Kidney epithelial cell (primary cell): Measurements from ENCODE around the gene CDKN2AIP. TPM values are rescaled to one million over a fixed set of nuclear protein-coding genes. Genes with fewer than 3 reads are reported as not detected.

Experiments used
- DNase-seq: peaks from one replicate; pipeline ENCODE4 v3.0.0-alpha.2; 2010; ENCODE audit warnings: low read depth
- H3K27me3 ChIP-seq: 2 replicates; pipeline ENCODE4 v1.6.0; 2011; ENCODE audit warnings: low read length; ENCODE audit not compliant: control insufficient read depth, insufficient read depth
- H3K36me3 ChIP-seq: 2 replicates; pipeline ENCODE4 v1.5.1; 2011; ENCODE audit warnings: low read length; ENCODE audit not compliant: control insufficient read depth, insufficient read depth
- H3K4me3 ChIP-seq: 2 replicates; pipeline ENCODE4 v1.5.1; 2011; ENCODE audit warnings: low read depth, mild to moderate bottlenecking, control low read depth, low read length
- CTCF ChIP-seq: IDR thresholded peaks from 2 replicates; pipeline ENCODE4 v1.5.1; 2011; ENCODE audit warnings: mild to moderate bottlenecking, moderate library complexity, low read length, control low read depth, inconsistent platforms; ENCODE audit not compliant: insufficient read depth, poor library complexity, severe bottlenecking
- total RNA-seq: library from RNA; depleted of rRNA; stranded (reverse); fragments of >200 nt; gene quantifications from 2 replicates; pipeline ENCODE4 v1.2.3, GENCODE V29; 2015

CDKN2AIP gene
- total RNA-seq, 1 donor from 2014 or later: 28.5 TPM

DNA sequence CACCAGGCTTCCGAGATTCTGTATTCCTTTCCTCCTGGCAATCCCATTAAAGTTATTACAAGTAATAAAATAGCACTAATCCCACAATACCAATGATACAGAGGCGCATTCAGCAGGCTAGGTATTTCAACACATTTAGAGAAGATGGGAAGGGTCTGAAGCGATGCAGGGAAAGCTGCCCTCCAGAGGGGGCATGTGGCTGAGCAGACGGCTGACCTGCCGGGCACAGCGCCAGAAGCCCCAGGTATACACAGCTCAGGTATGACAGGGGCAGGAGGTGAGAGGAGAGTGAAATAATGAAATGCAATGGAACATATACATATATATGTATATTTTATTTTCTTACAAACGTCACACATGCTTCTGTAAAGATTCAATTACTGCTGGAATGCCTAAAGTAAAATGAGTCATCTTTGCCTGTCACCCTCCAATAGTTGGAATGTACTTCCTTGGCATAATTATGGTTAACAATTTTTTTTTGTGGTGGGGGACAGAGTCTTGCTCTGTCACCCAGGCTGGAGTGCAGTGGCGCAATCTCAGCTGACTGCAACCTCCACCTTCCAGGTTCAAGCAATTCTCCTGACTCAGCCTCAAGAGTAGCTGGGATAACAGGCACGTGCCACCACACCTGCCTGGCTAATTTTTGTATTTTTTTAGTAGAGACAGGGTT is 21.3 kb upstream of the CDKN2AIP start:
- DNase-seq: peak; percentile 91
- Histone ChIP-seq H3K27me3 (no peaks in the 10 kb centered on the region), H3K4me3 (no peak overlapping the region), H3K36me3 (no peaks in the 10 kb centered on the region)
- no peak for TF ChIP-seq CTCF

DNA sequence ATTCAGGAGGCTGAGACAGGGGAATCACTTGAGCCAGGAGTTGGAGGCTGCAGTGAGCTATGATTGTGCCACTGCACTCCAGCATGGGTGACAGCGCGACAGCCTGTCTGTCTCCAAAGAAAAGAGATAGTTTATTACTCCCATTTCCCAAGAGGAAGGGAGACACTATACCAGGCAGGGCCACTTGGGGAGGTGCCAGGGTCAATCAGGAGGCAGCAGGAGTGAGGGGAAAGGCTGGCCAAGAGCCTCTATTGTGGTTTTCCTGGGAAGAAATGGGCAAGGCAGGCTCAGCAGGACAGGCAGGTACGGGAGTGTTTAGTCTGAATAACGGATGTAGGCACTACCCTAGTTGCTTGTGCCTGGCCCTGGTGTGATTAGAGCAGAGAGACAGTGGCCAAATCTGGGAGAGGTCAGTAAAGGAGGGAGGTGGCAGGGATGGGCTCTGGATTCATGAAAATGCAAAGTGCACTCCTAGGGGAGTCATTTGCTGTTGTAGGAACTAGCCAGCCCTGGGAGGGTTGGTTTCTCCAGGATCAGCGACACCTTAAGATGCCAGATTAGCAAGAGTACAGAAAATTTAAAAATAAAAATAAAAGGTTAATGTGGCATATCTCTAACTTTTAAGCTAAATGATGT is 20.2 kb upstream of the CDKN2AIP start:
- H3K36me3 ChIP-seq: no peaks in the 10 kb centered on the region
- DNase-seq: no peak
- no peaks in the 10 kb centered on the region for H3K27me3 ChIP-seq
- no peak for TF ChIP-seq CTCF
- H3K4me3 ChIP-seq: no peak overlapping the region

DNA sequence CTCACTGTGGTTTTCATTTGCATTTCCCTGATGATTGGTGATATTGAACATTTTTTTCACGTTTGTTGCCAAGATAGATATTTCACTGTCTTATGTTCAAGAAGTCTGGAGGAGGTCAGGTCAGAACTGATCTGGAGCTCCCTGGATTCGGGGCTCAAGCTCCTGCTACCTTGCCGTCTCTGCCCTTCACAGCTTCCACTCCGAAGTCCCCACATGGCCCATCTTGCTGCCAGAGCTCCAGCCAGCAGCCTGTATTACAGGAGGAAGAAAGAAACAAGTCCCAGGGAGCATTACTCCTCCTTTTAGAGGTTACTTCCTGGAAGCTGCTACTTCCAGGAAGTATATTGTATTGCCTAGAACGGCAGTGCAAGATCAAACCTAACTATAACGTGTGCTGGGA is 17.9 kb upstream of the CDKN2AIP start:
- no peak for DNase-seq
- no peak overlapping the region for H3K4me3 ChIP-seq
- no peaks in the 10 kb centered on the region for H3K27me3 ChIP-seq
- TF ChIP-seq CTCF: no peak
- H3K36me3 ChIP-seq: no peaks in the 10 kb centered on the region

GRCh38 chr4:183429489-183429888 is 14.9 kb upstream of the CDKN2AIP start:
- Histone ChIP-seq H3K4me3 (no peak overlapping the region), H3K27me3 (no peaks in the 10 kb centered on the region), H3K36me3 (no peaks in the 10 kb centered on the region)
- no peak for TF ChIP-seq CTCF
- no peak for DNase-seq

- TF ChIP-seq CTCF: no peak
- no peaks in the 10 kb centered on the region for H3K27me3 ChIP-seq
- no peak overlapping the region for H3K4me3 ChIP-seq
- no peaks in the 10 kb centered on the region for H3K36me3 ChIP-seq
- no peak for DNase-seq
These were observed 14.0 kb upstream of the CDKN2AIP start for GRCh38 chr4:183430317-183430993.
